ENCODE measurements around the gene FIGN.

DNA sequence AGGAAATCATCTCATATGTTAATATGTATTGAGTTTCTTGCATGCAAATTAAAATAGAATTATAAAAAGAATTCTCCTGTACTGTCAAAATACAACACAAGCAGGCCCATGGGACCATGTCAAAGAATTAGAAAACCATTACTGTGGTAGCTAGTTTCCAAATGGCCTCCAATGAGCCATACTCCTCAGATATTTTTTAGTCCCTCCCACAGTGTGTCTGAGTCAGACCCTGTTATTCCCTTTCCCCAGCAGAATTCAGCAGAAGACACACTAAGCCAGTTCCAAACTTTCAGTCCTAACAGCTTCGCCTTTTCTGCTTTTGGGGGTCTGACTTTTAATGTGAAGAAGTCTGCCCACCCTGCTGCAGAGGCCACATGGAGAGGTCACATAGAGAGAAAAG, 86.7 kb downstream of the FIGN start:
- TF ChIP-seq, protein P1, sequence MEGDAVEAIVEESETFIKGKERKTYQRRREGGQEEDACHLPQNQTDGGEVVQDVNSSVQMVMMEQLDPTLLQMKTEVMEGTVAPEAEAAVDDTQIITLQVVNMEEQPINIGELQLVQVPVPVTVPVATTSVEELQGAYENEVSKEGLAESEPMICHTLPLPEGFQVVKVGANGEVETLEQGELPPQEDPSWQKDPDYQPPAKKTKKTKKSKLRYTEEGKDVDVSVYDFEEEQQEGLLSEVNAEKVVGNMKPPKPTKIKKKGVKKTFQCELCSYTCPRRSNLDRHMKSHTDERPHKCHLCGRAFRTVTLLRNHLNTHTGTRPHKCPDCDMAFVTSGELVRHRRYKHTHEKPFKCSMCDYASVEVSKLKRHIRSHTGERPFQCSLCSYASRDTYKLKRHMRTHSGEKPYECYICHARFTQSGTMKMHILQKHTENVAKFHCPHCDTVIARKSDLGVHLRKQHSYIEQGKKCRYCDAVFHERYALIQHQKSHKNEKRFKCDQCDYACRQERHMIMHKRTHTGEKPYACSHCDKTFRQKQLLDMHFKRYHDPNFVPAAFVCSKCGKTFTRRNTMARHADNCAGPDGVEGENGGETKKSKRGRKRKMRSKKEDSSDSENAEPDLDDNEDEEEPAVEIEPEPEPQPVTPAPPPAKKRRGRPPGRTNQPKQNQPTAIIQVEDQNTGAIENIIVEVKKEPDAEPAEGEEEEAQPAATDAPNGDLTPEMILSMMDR (IDR thresholded peaks at IDR 0.05) = no peak
- no peak for TF ChIP-seq ZFX (IDR thresholded peaks at IDR 0.05; ENCODE audit: borderline replicate concordance)
